Thyroid gland (tissue), 4 donors: ENCODE data around the gene TENT5C. TPM values are rescaled to one million over a fixed set of nuclear protein-coding genes. Genes with fewer than 3 reads are reported as not detected.

Source experiments
- DNase-seq, 2 donors: peaks; one replicate each; pipeline ENCODE4 v3.0.0-alpha.2; 2019
- H3K27ac ChIP-seq, 3 donors: fragments of 200-600 bp; sonication (generic); 1 replicate in 2 of 3; 2 replicates in 1 of 3; pipeline ENCODE4 v1.5.1; 2016 to 2019; ENCODE audit warnings: mild to moderate bottlenecking in 1 of 3, moderate library complexity in 1 of 3
- H3K27me3 ChIP-seq: fragments of 200-600 bp; sonication (generic); one replicate; pipeline ENCODE4 v1.5.1; 2019
- H3K36me3 ChIP-seq, 2 donors: fragments of 200-600 bp; sonication (generic); one replicate each; pipeline ENCODE4 v1.5.1; 2016 to 2019
- H3K4me1 ChIP-seq, 2 donors: fragments of 200-600 bp; sonication (generic); one replicate each; pipeline ENCODE4 v1.5.1; 2017 to 2019
- H3K4me3 ChIP-seq, 3 donors: fragments of 200-600 bp; sonication (generic); replicated peaks in 1 of 3; 1 replicate in 2 of 3; 2 replicates in 1 of 3; pipeline ENCODE4 v1.5.1; 2016; ENCODE audit warnings: mild to moderate bottlenecking in 1 of 3
- H3K9me3 ChIP-seq: fragments of 200-600 bp; sonication (generic); one replicate; pipeline ENCODE4 v1.5.1; 2017
- CTCF ChIP-seq, 6 experiments: fragments of 200-600 bp in 3 of 6; fragments of 450-650 bp in 3 of 6; sonication (generic) in 3 of 6; IDR thresholded peaks; one replicate each; pipeline ENCODE4 v1.5.1; 2016 to 2019; ENCODE audit warnings: antibody characterized with exemption in 6 of 6, mild to moderate bottlenecking in 2 of 6, inconsistent platforms in 1 of 6, moderate library complexity in 1 of 6
- POLR2A ChIP-seq, 2 donors: fragments of 450-650 bp; IDR thresholded peaks; one replicate each; pipeline ENCODE4 v1.6.1; 2017; ENCODE audit warnings: antibody characterized with exemption in 2 of 2, mild to moderate bottlenecking in 2 of 2, moderate library complexity in 1 of 2
- WGBS, 2 donors: methylation state at CpG; one replicate each; pipeline ENCODE4 v1.1.5; 2017; 5-methylcytosine and 5-hydroxymethylcytosine counted together
- intact Hi-C: fragments of 100-400 bp; cut with DNase I; formaldehyde crosslinking; loops from one replicate; pipeline ENCODE4 v1.15.1; 2023
- total RNA-seq, 4 donors: library from RNA; depleted of rRNA; stranded (reverse); fragments of >200 nt; gene quantifications; one replicate each; pipeline ENCODE4 v1.2.3, GENCODE V29; 2016

The TENT5C gene
- total RNA-seq, 4 donors from 2014 or later = 14.8 to 30.4 (median 22.2) TPM

DNA sequence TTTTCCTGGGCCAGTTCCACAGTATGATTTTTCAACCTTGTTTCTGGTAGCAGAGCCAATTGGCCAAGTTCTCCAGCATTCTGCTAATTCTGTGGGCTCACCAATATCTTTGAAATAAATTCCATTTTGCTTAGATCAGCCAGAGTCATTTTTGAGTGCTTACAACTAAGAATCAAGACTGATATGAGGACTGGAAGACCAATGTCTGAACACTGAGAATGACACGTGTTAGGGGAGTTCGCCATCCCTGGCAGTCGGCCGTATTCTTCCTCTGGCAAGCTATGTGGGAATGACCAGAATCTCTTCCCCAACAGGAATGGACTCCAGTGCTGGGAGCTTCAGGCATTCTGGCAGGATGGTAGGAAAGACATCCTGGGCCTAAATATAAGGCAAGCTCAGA, 4.9 kb upstream of the TENT5C start:
- TF ChIP-seq POLR2A (IDR thresholded peaks at IDR 0.05) = no peak
- TF ChIP-seq CTCF (IDR thresholded peaks at IDR 0.05) = no peak
- intact Hi-C loops = no loop called here
- 89 to 92% methylated on average over 4 of the region's 4 CpGs for WGBS, 2 donors

DNA sequence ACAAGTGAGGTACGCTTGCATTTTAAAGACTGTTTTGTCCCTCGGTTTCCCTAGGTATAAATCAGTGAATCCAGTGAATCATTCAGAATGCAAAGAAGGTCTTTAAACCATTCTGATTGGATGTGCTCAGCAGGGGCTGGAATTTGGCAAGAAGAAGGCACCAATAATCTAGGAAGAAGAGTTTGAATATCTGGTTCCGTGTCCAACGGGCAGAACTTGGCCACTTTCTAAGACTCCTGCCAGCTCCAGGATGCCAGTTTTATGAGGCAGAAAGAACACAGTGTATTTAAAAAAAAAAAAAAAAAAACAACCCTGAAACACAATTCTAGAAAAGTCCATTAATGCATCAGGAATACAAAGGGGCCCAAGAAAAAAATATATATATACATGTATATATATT, 3.0 kb upstream of the TENT5C start:
- no peak for TF ChIP-seq POLR2A (IDR thresholded peaks at IDR 0.05)
- no peak for TF ChIP-seq CTCF (IDR thresholded peaks at IDR 0.05)
- intact Hi-C loops = no loop called here

More for the DNA sequence above, 4.9 kb upstream of the TENT5C start:
- no peak for DNase-seq
- Histone ChIP-seq H3K9me3 (no peaks in the 10 kb centered on the region), H3K27ac (no peak overlapping the region), H3K4me3 (no peak overlapping the region), H3K27me3 (no peaks in the 10 kb centered on the region), H3K36me3 (no peaks in the 10 kb centered on the region), H3K4me1 (peaks cover 6% of the 10 kb centered on the region in 2 donors)

DNA sequence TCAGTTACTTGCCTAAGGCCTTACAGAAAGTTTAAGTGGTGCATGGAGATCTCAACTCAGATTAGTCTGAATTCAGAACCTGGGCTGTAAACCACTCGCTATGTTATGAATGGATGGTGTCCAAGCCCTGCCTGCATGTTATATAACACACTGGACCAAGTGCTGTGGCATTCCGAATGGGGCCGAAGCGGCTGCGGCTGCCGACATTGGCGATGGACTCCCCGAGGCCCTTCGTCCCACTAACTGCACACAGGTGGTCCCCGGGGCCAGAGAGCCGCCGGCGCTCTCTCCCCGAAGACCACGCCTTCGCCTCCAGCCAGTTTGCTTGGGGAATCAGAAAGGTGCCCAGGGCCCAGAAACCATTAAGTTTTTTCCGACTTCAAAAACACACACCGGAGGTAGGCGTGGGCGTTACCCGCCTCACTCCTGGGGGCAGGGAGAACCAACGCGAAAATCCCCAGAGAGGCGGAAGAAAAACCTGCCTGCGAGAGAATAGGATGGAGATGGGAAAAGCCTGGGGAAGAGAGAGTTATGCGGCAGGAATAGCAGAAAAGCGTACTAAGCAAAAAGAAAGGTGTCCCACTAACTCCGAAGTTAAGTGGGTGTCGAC, 579 bp upstream of the TENT5C start:
- WGBS, 2 donors = 0% methylated on average over 19 to 24 of the region's 29 CpGs
- Histone ChIP-seq H3K4me1 (peaks cover 31 to 32% of the 10 kb centered on the region in 2 donors), H3K27me3 (no peaks in the 10 kb centered on the region), H3K36me3 (no peaks in the 10 kb centered on the region), H3K4me3 (peak overlapping the region; percentile 30 to 81 (median 55)), H3K9me3 (no peaks in the 10 kb centered on the region), H3K27ac (peak overlapping the region; percentile 93 to 96 (median 95))
- TF ChIP-seq POLR2A (IDR thresholded peaks at IDR 0.05) (peak in 1 of 2 donors; percentile 25), CTCF (IDR thresholded peaks at IDR 0.05) (peak in 2 of 6 experiments; percentile 3 to 5)
- intact Hi-C loops = no loop called here
- peak; percentile 60 to 70 for DNase-seq

More for the DNA sequence above, 3.0 kb upstream of the TENT5C start:
- peak in 1 of 2 donors; percentile 29 for DNase-seq
- H3K4me3 ChIP-seq = no peak overlapping the region
- H3K9me3 ChIP-seq = no peaks in the 10 kb centered on the region
- WGBS, 2 donors = 63 to 85% methylated on average over 4 of the region's 4 CpGs
- H3K4me1 ChIP-seq = peaks cover 8 to 10% of the 10 kb centered on the region in 2 donors
- H3K27me3 ChIP-seq = no peaks in the 10 kb centered on the region
- no peak overlapping the region for H3K27ac ChIP-seq
- no peaks in the 10 kb centered on the region for H3K36me3 ChIP-seq

GRCh38 chr1:117606649-117607430, 992 bp downstream of the TENT5C start:
- H3K36me3 ChIP-seq = no peaks in the 10 kb centered on the region
- H3K9me3 ChIP-seq = no peaks in the 10 kb centered on the region
- H3K4me3 ChIP-seq = peak overlapping the region; percentile 81 to 92 (median 91)
- DNase-seq = peak; percentile 59 to 65
- WGBS, 2 donors = 4% methylated on average over 23 to 29 of the region's 37 CpGs
- intact Hi-C loops = no loop called here
- H3K4me1 ChIP-seq = peaks cover 31 to 32% of the 10 kb centered on the region in 2 donors
- TF ChIP-seq POLR2A (IDR thresholded peaks at IDR 0.05) = peak in 1 of 2 donors; percentile 40
- TF ChIP-seq CTCF (IDR thresholded peaks at IDR 0.05) = no peak
- peak overlapping the region; percentile 85 to 94 (median 93) for H3K27ac ChIP-seq
- H3K27me3 ChIP-seq = no peaks in the 10 kb centered on the region

DNA sequence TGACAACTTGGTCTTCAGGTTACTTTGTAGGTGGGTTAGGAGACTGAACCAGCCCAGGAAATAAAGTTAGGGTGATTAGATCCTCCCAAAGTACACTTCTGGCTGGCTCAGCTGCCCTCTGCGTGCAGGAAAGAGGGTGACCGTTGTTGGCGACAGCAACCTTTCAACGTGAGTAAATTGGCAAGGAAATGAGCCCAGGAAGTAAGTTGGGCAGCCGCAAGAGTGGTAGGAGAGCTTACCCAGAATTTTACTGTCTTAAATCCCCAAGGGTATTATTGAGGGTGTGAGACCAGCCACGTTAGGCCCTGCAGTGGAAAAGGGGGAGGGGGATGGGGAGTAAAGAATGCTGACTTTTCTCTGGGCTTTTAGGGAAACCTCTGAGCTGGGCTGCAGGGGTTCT, 1.6 kb downstream of the TENT5C start:
- 2 to 4% methylated on average over 6 of the region's 6 CpGs for WGBS, 2 donors
- no peak for TF ChIP-seq POLR2A (IDR thresholded peaks at IDR 0.05)
- TF ChIP-seq CTCF (IDR thresholded peaks at IDR 0.05) = no peak
- H3K9me3 ChIP-seq = no peaks in the 10 kb centered on the region
- H3K27me3 ChIP-seq = no peaks in the 10 kb centered on the region
- intact Hi-C loops = no loop called here
- peak overlapping the region; percentile 85 to 94 (median 93) for H3K27ac ChIP-seq
- peak overlapping the region in 2 of 3 donors; percentile 81 to 91 for H3K4me3 ChIP-seq
- peaks cover 34% of the 10 kb centered on the region in 2 donors for H3K4me1 ChIP-seq
- H3K36me3 ChIP-seq = no peaks in the 10 kb centered on the region
- DNase-seq = peak; percentile 72 to 76
